CD4-positive, alpha-beta T cell (primary cell): ENCODE data around the gene CHI3L2. TPM values are rescaled to one million over a fixed set of nuclear protein-coding genes. Genes with fewer than 3 reads are reported as not detected.

Experiments used
- ATAC-seq: fragments of 200-7000 bp; cut with Tn5 transposase; one replicate; pipeline ENCODE4 v1.10.0; 2022; ENCODE audit warnings: mild to moderate bottlenecking; ENCODE audit not compliant: poor library complexity
- CTCF ChIA-PET: fragments of 350-600 bp; sonication (Branson Sonifier 250); formaldehyde crosslinking; loops from one replicate; lab custom pipeline; 2021; ENCODE audit warnings: antibody characterized with exemption, inconsistent platforms; lab: Charles Lee
- POLR2A ChIA-PET: fragments of 350-600 bp; sonication (Branson Sonifier 250); formaldehyde crosslinking; loops from one replicate; lab custom pipeline; 2021; ENCODE audit warnings: antibody characterized with exemption, inconsistent platforms; lab: Charles Lee
- DNase-seq, 14 experiments: peaks; one replicate each; pipeline ENCODE4 v3.0.0-alpha.2; 2013 to 2020; ENCODE audit warnings: mixed read lengths in 2 of 14
- H3K27ac ChIP-seq, 2 donors: one replicate each; pipeline versions ENCODE4 v1.5.1 to v1.7.0; 2013; ENCODE audit warnings: low read length in 2 of 2, low read depth in 1 of 2, mild to moderate bottlenecking in 1 of 2
- H3K27me3 ChIP-seq, 2 experiments: 1 replicate in 1 of 2; 2 replicates in 1 of 2; pipeline versions ENCODE4 v1.6.1 to v1.7.0; 2013; ENCODE audit warnings: low read length in 2 of 2, control low read depth in 1 of 2, mild to moderate bottlenecking in 1 of 2, moderate library complexity in 1 of 2; ENCODE audit not compliant: insufficient read depth in 2 of 2, control insufficient read depth in 1 of 2
- H3K36me3 ChIP-seq: one replicate; pipeline ENCODE4 v1.6.1; 2013; ENCODE audit warnings: low read length, control low read depth; ENCODE audit not compliant: insufficient read depth
- H3K4me1 ChIP-seq: one replicate; pipeline ENCODE4 v1.6.1; 2013; ENCODE audit warnings: low read length, control low read depth; ENCODE audit not compliant: insufficient read depth
- H3K4me3 ChIP-seq: one replicate; pipeline ENCODE4 v1.5.1; 2013; ENCODE audit warnings: mild to moderate bottlenecking, low read length, moderate library complexity
- H3K9me3 ChIP-seq, 2 experiments: 1 replicate in 1 of 2; 2 replicates in 1 of 2; pipeline versions ENCODE4 v1.6.1 to v1.7.0; 2013; ENCODE audit warnings: low read length in 2 of 2, mild to moderate bottlenecking in 2 of 2, control low read depth in 1 of 2, moderate library complexity in 1 of 2; ENCODE audit not compliant: control insufficient read depth in 1 of 2, insufficient read depth in 1 of 2
- H3K27ac Mint-ChIP-seq: one replicate; pipeline ENCODE4 v1.8.0; 2020; ENCODE audit warnings: mixed read lengths
- H3K27me3 Mint-ChIP-seq: one replicate; pipeline ENCODE4 v1.8.0; 2021; ENCODE audit warnings: mixed read lengths
- H3K36me3 Mint-ChIP-seq: one replicate; pipeline ENCODE4 v1.8.0; 2021; ENCODE audit warnings: low read depth, mixed read lengths
- H3K4me1 Mint-ChIP-seq: one replicate; pipeline ENCODE4 v1.8.0; 2021; ENCODE audit warnings: low read depth, mixed read lengths
- H3K4me3 Mint-ChIP-seq: one replicate; pipeline ENCODE4 v1.8.0; 2020; ENCODE audit warnings: mild to moderate bottlenecking, mixed read lengths
- H3K9me3 Mint-ChIP-seq: one replicate; pipeline ENCODE4 v1.8.0; 2020; ENCODE audit warnings: mixed read lengths
- CTCF ChIP-seq: fragments of 200-600 bp; IDR thresholded peaks from one replicate; pipeline ENCODE4 v1.8.0; 2022; ENCODE audit warnings: antibody characterized with exemption, mild to moderate bottlenecking
- intact Hi-C, 2 experiments: fragments of 100-400 bp; cut with DNase I in 1 of 2; cut with micrococcal nuclease in 1 of 2; formaldehyde crosslinking; loops; one replicate each; pipeline versions ENCODE4 v1.15.1 to v1.9.0; 2023 to 2025; cut with DNase I, micrococcal nuclease
- total RNA-seq, 174 experiments: library from RNA in 2 of 174; stranded (reverse) in 2 of 174; gene quantifications; one replicate each; pipeline ENCODE4 v1.2.3 and lab custom pipeline; 2021 to 2026

Gene CHI3L2
- total RNA-seq, 2 experiments from 2014 or later = 13.9 to 15.7 TPM

DNA sequence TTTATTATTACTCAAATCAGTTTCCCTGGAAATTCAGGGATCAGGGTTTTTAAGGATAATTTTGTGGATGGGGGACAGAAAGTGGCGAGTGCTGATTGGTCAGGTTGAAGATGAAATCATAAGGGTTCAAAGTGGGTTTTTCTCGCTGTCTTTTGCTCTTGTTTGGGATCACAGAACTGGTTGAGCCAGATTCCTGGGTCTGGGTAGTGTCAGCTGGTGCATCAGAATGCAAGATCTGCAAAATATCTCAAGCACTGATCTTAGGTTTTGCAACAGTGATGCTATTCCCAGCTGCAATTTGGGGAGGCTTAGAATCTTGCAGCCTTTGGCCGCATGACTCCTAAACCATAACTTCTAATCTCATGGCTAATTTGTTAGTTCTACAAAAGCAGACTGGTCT lies 9.3 kb downstream of the CHI3L2 start:
- Histone ChIP-seq H3K27ac (no peak overlapping the region), H3K4me3 (no peak overlapping the region), H3K4me1 (no peaks in the 10 kb centered on the region), H3K36me3 (peaks cover 13% of the 10 kb centered on the region), H3K9me3 (no peaks in the 10 kb centered on the region), H3K27me3 (no peaks in the 10 kb centered on the region)
- ChIA-PET CTCF (no interaction called here), POLR2A (interaction anchor here (1.3 kb wide), 1 partner anchor 9 kb away, joined by 3 read pairs; the partner anchor contains the start of gene CHI3L2)
- Mint-ChIP-seq H3K4me3 (no peak overlapping the region), H3K27me3 (no peaks in the 10 kb centered on the region), H3K27ac (no peak overlapping the region), H3K36me3 (peaks cover 79% of the 10 kb centered on the region), H3K9me3 (no peaks in the 10 kb centered on the region), H3K4me1 (peaks cover 53% of the 10 kb centered on the region)
- intact Hi-C loops = no loop called here
- TF ChIP-seq CTCF = no peak
- ATAC-seq (no peak), DNase-seq (no peak)

DNA sequence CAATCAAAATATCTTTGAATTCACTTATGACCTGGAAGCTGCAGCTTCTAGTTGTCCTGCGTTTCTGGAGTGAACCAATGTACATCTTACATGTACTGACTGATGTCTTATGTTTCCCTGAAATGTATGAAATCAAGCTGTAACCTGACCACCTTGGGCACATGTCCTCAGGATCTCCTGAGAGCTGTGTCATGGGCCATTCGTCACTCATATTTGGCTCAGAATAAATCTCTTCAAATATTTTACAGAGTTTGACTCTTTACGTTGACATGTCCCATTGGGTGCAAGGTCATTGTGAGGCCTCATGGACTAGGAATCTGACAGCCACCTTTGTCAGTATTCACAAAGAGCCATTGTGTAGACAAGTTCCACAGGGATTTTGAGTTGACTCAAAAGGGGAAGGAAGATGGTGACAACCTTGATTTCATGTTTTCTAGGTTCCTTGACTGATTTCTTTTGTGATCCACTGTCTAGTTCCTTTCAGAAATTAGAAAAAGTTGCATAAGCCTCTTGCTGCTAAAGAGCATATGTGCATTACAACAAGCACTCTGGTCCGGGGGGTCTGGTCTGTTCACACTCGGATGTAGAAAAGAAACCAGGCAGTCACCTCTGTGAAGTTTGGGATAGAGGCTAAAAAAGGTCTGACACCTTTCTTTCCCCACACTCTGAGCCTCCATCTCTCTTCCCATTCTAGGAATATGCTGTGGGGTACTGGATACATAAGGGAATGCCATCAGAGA lies 10.7 kb downstream of the CHI3L2 start:
- peaks cover 39% of the 10 kb centered on the region for H3K4me1 Mint-ChIP-seq
- H3K4me1 ChIP-seq = no peaks in the 10 kb centered on the region
- no peak for DNase-seq
- no peaks in the 10 kb centered on the region for H3K9me3 Mint-ChIP-seq
- ChIA-PET POLR2A (interaction anchor here (0.6 kb wide), 1 partner anchor 70 kb away, joined by 3 read pairs; no protein-coding TSS in a partner anchor), CTCF (no interaction called here)
- H3K27me3 Mint-ChIP-seq = no peaks in the 10 kb centered on the region
- no peak overlapping the region for H3K4me3 ChIP-seq
- TF ChIP-seq CTCF = no peak
- no peak overlapping the region for H3K27ac ChIP-seq
- no peak overlapping the region for H3K4me3 Mint-ChIP-seq
- H3K27ac Mint-ChIP-seq = no peak overlapping the region
- ATAC-seq = no peak
- H3K9me3 ChIP-seq = no peaks in the 10 kb centered on the region
- H3K27me3 ChIP-seq = no peaks in the 10 kb centered on the region
- peaks cover 82% of the 10 kb centered on the region for H3K36me3 Mint-ChIP-seq
- H3K36me3 ChIP-seq = peaks cover 21% of the 10 kb centered on the region
- intact Hi-C loops = no loop called here

GRCh38 chr1:111241797-111242196 lies 14.3 kb downstream of the CHI3L2 start:
- Mint-ChIP-seq H3K27ac (no peak overlapping the region), H3K9me3 (no peaks in the 10 kb centered on the region), H3K36me3 (peaks cover 72% of the 10 kb centered on the region), H3K27me3 (no peaks in the 10 kb centered on the region), H3K4me3 (no peak overlapping the region), H3K4me1 (peaks cover 14% of the 10 kb centered on the region)
- Histone ChIP-seq H3K27ac (no peak overlapping the region), H3K36me3 (peaks cover 26% of the 10 kb centered on the region), H3K4me3 (no peak overlapping the region), H3K4me1 (no peaks in the 10 kb centered on the region), H3K27me3 (no peaks in the 10 kb centered on the region), H3K9me3 (no peaks in the 10 kb centered on the region)
- intact Hi-C loops = no loop called here
- TF ChIP-seq CTCF = no peak
- ChIA-PET CTCF (no interaction called here), POLR2A (interaction anchor here (1.2 kb wide), 1 partner anchor 26 kb away, joined by 3 read pairs; no protein-coding TSS in a partner anchor)
- ATAC-seq (no peak), DNase-seq (no peak)
